CD14-positive monocyte (primary cell): Measurements from ENCODE around the gene COBLL1. TPM values are rescaled to one million over a fixed set of nuclear protein-coding genes. Genes with fewer than 3 reads are reported as not detected.

Source experiments
- DNase-seq, 3 donors: peaks; one replicate each; pipeline ENCODE4 v3.0.0-alpha.2; 2011 to 2022
- H2AFZ ChIP-seq: 2 replicates; pipeline ENCODE4 v1.6.0; 2012; ENCODE audit warnings: mild to moderate bottlenecking, low read depth, low read length, inconsistent platforms; ENCODE audit not compliant: insufficient read depth, poor library complexity, severe bottlenecking
- H3K27ac ChIP-seq, 2 donors: 1 replicate in 1 of 2; 2 replicates in 1 of 2; pipeline ENCODE4 v1.5.1; 2012 to 2013; ENCODE audit warnings: low read length in 2 of 2, control low read depth in 1 of 2, inconsistent platforms in 1 of 2, low read depth in 1 of 2, mild to moderate bottlenecking in 1 of 2
- H3K27me3 ChIP-seq, 2 donors: one replicate each; pipeline versions ENCODE4 v1.6.0 to v1.6.1; 2011 to 2013; ENCODE audit warnings: low read length in 2 of 2; ENCODE audit not compliant: control insufficient read depth in 2 of 2, insufficient read depth in 2 of 2
- H3K36me3 ChIP-seq, 2 donors: replicated peaks in 1 of 2; 1 replicate in 1 of 2; 2 replicates in 1 of 2; pipeline versions ENCODE4 v1.5.1 to v1.6.1; 2012 to 2013; ENCODE audit warnings: low read length in 2 of 2, control low read depth in 1 of 2, inconsistent platforms in 1 of 2, mild to moderate bottlenecking in 1 of 2; ENCODE audit not compliant: insufficient read depth in 2 of 2, control insufficient read depth in 1 of 2
- H3K4me1 ChIP-seq, 2 donors: 1 replicate in 1 of 2; 2 replicates in 1 of 2; pipeline versions ENCODE4 v1.5.1 to v1.6.1; 2012 to 2013; ENCODE audit warnings: low read length in 2 of 2, control low read depth in 1 of 2, inconsistent platforms in 1 of 2, mild to moderate bottlenecking in 1 of 2, moderate library complexity in 1 of 2; ENCODE audit not compliant: insufficient read depth in 2 of 2, control insufficient read depth in 1 of 2
- H3K4me2 ChIP-seq: replicated peaks from 2 replicates; pipeline ENCODE3; 2012; ENCODE audit warnings: low read length, moderate library complexity, mild to moderate bottlenecking; ENCODE audit not compliant: poor library complexity, severe bottlenecking; ENCODE audit errors: extremely low read depth
- H3K4me3 ChIP-seq, 3 experiments: fragments of 200-600 bp in 1 of 3; sonication (generic) in 1 of 3; replicated peaks in 1 of 3; 1 replicate in 2 of 3; 2 replicates in 1 of 3; pipeline ENCODE4 v1.5.1; 2011 to 2013; ENCODE audit warnings: low read length in 3 of 3, mild to moderate bottlenecking in 3 of 3, control low read depth in 2 of 3, low read depth in 2 of 3, inconsistent platforms in 1 of 3, moderate library complexity in 1 of 3
- H3K79me2 ChIP-seq: 2 replicates; pipeline ENCODE4 v1.6.0; 2012; ENCODE audit warnings: mild to moderate bottlenecking, control low read depth, inconsistent platforms, low read length, moderate library complexity; ENCODE audit not compliant: insufficient read depth
- H3K9ac ChIP-seq: 2 replicates; pipeline ENCODE4 v1.6.0; 2017; ENCODE audit warnings: low read length, mild to moderate bottlenecking; ENCODE audit not compliant: insufficient read depth, poor library complexity, severe bottlenecking
- H3K9me3 ChIP-seq, 2 donors: replicated peaks in 1 of 2; 1 replicate in 1 of 2; 2 replicates in 1 of 2; pipeline versions ENCODE4 v1.5.1 to v1.6.1; 2012 to 2013; ENCODE audit warnings: low read length in 2 of 2, control low read depth in 1 of 2; ENCODE audit not compliant: control insufficient read depth in 1 of 2, insufficient read depth in 1 of 2
- H4K20me1 ChIP-seq: 2 replicates; pipeline ENCODE4 v1.6.0; 2012; ENCODE audit warnings: mild to moderate bottlenecking, low read length, control low read depth, moderate library complexity; ENCODE audit not compliant: insufficient read depth
- H3K27ac Mint-ChIP-seq, 7 donors: one replicate each; pipeline ENCODE4 v1.8.0; 2020; ENCODE audit warnings: mild to moderate bottlenecking in 7 of 7, mixed read lengths in 7 of 7, moderate library complexity in 6 of 7, inconsistent platforms in 2 of 7
- H3K27me3 Mint-ChIP-seq, 3 donors: one replicate each; pipeline ENCODE4 v1.8.0; 2021 to 2022; ENCODE audit warnings: low read depth in 3 of 3, mild to moderate bottlenecking in 3 of 3, mixed read lengths in 3 of 3, moderate library complexity in 3 of 3, inconsistent platforms in 1 of 3
- H3K36me3 Mint-ChIP-seq, 2 donors: one replicate each; pipeline ENCODE4 v1.8.0; 2020; ENCODE audit warnings: mixed read lengths in 2 of 2, inconsistent platforms in 1 of 2, mild to moderate bottlenecking in 1 of 2
- H3K4me1 Mint-ChIP-seq: one replicate; pipeline ENCODE4 v1.8.0; 2020; ENCODE audit warnings: mild to moderate bottlenecking, mixed read lengths
- H3K4me3 Mint-ChIP-seq, 2 donors: one replicate each; pipeline ENCODE4 v1.8.0; 2020; ENCODE audit warnings: mild to moderate bottlenecking in 2 of 2, mixed read lengths in 2 of 2, moderate library complexity in 1 of 2
- H3K9me3 Mint-ChIP-seq, 7 donors: one replicate each; pipeline ENCODE4 v1.8.0; 2020 to 2022; ENCODE audit warnings: mixed read lengths in 7 of 7, mild to moderate bottlenecking in 6 of 7, moderate library complexity in 6 of 7, inconsistent platforms in 2 of 7
- CTCF ChIP-seq: fragments of 200-600 bp; IDR thresholded peaks from one replicate; pipeline ENCODE4 v1.8.0; 2022; ENCODE audit warnings: antibody characterized with exemption, mild to moderate bottlenecking
- WGBS: methylation state at CpG from one replicate; pipeline ENCODE4 v1.1.5; 2013; ENCODE audit warnings: missing lambda C conversion rate; ENCODE audit not compliant: insufficient coverage; 5-methylcytosine and 5-hydroxymethylcytosine counted together
- intact Hi-C, 2 donors: fragments of 100-400 bp; cut with micrococcal nuclease; formaldehyde crosslinking; loops; one replicate each; pipeline versions ENCODE4 v1.15.0 to v1.15.1; 2023
- polyA plus RNA-seq, 3 donors: library from polyadenylated mRNA; depleted of rRNA in 1 of 3; unstranded in 2 of 3; stranded (reverse) in 1 of 3; fragments of 300-500 nt in 2 of 3; fragments of >200 nt in 1 of 3; fragmentation: Illumina TruSeq in 2 of 3; gene quantifications; 1 replicate in 2 of 3; 2 replicates in 1 of 3; pipeline ENCODE4 v1.2.3, GENCODE V29; 2012 to 2021

Gene COBLL1
- polyA plus RNA-seq, 3 donors, result 0.18 to 0.54 (median 0.24) TPM

- WGBS, result no CpG with 5 or more reads among the region's 2 CpGs
- no peak for TF ChIP-seq CTCF
- Histone ChIP-seq H4K20me1 (no peaks in the 10 kb centered on the region), H3K27ac (no peak overlapping the region), H3K4me2 (no peak overlapping the region), H3K36me3 (no peaks in the 10 kb centered on the region), H3K79me2 (no peaks in the 10 kb centered on the region), H3K27me3 (no peaks in the 10 kb centered on the region), H3K4me1 (peaks cover 3 to 7% of the 10 kb centered on the region in 2 donors), H3K9me3 (no peaks in the 10 kb centered on the region), H3K9ac (no peak overlapping the region), H2AFZ (no peak overlapping the region), H3K4me3 (no peak overlapping the region)
- H3K36me3 Mint-ChIP-seq, result no peaks in the 10 kb centered on the region
- no peaks in the 10 kb centered on the region for H3K9me3 Mint-ChIP-seq
- intact Hi-C loops, result no loop called here
- no peak overlapping the region for H3K4me3 Mint-ChIP-seq
- no peak for DNase-seq
- H3K27ac Mint-ChIP-seq, result no peak overlapping the region
- H3K4me1 Mint-ChIP-seq, result peaks cover 8% of the 10 kb centered on the region
- no peaks in the 10 kb centered on the region for H3K27me3 Mint-ChIP-seq
Observed at GRCh38 chr2:164756773-164757172, 84.8 kb downstream of the COBLL1 start.

GRCh38 chr2:164755952-164756351 is 85.7 kb downstream of the COBLL1 start:
- H3K27me3 Mint-ChIP-seq, result no peaks in the 10 kb centered on the region
- no peaks in the 10 kb centered on the region for H3K36me3 Mint-ChIP-seq
- peaks cover 3 to 7% of the 10 kb centered on the region in 2 donors for H3K4me1 ChIP-seq
- no peaks in the 10 kb centered on the region for H4K20me1 ChIP-seq
- intact Hi-C loops, result no loop called here
- no peak overlapping the region for H3K4me2 ChIP-seq
- no peaks in the 10 kb centered on the region for H3K9me3 Mint-ChIP-seq
- H3K36me3 ChIP-seq, result no peaks in the 10 kb centered on the region
- DNase-seq, result no peak
- TF ChIP-seq CTCF, result no peak
- no peaks in the 10 kb centered on the region for H3K79me2 ChIP-seq
- H2AFZ ChIP-seq, result no peak overlapping the region
- no peak overlapping the region for H3K4me3 Mint-ChIP-seq
- H3K4me3 ChIP-seq, result no peak overlapping the region
- H3K27me3 ChIP-seq, result no peaks in the 10 kb centered on the region
- no peak overlapping the region for H3K27ac Mint-ChIP-seq
- H3K27ac ChIP-seq, result no peak overlapping the region
- no peak overlapping the region for H3K9ac ChIP-seq
- no CpG with 5 or more reads among the region's 2 CpGs for WGBS
- peaks cover 8% of the 10 kb centered on the region for H3K4me1 Mint-ChIP-seq
- no peaks in the 10 kb centered on the region for H3K9me3 ChIP-seq
